Glutamatergic neuron (in vitro differentiated cells): ENCODE measurements around the gene TANC1. TPM values are rescaled to one million over a fixed set of nuclear protein-coding genes. Genes with fewer than 3 reads are reported as not detected.
A peak's percentile ranks its signal among the peaks of the same experiment; 100 is the strongest.

ENCODE experiments used
- DNase-seq: peaks from one replicate; pipeline ENCODE4 v3.0.0; 2022
- H3K27ac Mint-ChIP-seq: one replicate; pipeline ENCODE4 v1.8.0; 2020; ENCODE audit warnings: mild to moderate bottlenecking, mixed read lengths, inconsistent platforms; ENCODE audit not compliant: unreplicated experiment
- H3K27me3 Mint-ChIP-seq: one replicate; pipeline ENCODE4 v1.8.0; 2020; ENCODE audit warnings: mild to moderate bottlenecking, moderate library complexity, mixed read lengths, inconsistent platforms; ENCODE audit not compliant: unreplicated experiment
- H3K36me3 Mint-ChIP-seq: one replicate; pipeline ENCODE4 v1.8.0; 2020; ENCODE audit warnings: mild to moderate bottlenecking, mixed read lengths, inconsistent platforms; ENCODE audit not compliant: unreplicated experiment
- H3K4me1 Mint-ChIP-seq: one replicate; pipeline ENCODE4 v1.8.0; 2020; ENCODE audit warnings: mild to moderate bottlenecking, low read depth, mixed read lengths, inconsistent platforms; ENCODE audit not compliant: unreplicated experiment
- H3K4me3 Mint-ChIP-seq: one replicate; pipeline ENCODE4 v1.8.0; 2020; ENCODE audit warnings: mild to moderate bottlenecking, mixed read lengths, inconsistent platforms; ENCODE audit not compliant: unreplicated experiment
- H3K9me3 Mint-ChIP-seq: one replicate; pipeline ENCODE4 v1.8.0; 2020; ENCODE audit warnings: mild to moderate bottlenecking, moderate library complexity, mixed read lengths, inconsistent platforms; ENCODE audit not compliant: unreplicated experiment
- total RNA-seq: library from RNA; stranded (reverse); fragmentation: NEBNext Ultra II Directional; extraction: Animal tissue kit (Norgen Biotek cat#: 25700); gene quantifications from one replicate; pipeline ENCODE4 v1.2.1, GENCODE V29; 2021; ENCODE audit not compliant: unreplicated experiment
- TF ChIP-seq, protein P1 (sequence below): fragments of 200-600 bp; sonication (generic); IDR thresholded peaks from one replicate; pipeline ENCODE4 v1.5.0; 2021; ENCODE audit not compliant: partially characterized antibody, unreplicated experiment

TANC1 gene
- total RNA-seq, 1 donor from 2014 or later = 14.9 TPM

DNA sequence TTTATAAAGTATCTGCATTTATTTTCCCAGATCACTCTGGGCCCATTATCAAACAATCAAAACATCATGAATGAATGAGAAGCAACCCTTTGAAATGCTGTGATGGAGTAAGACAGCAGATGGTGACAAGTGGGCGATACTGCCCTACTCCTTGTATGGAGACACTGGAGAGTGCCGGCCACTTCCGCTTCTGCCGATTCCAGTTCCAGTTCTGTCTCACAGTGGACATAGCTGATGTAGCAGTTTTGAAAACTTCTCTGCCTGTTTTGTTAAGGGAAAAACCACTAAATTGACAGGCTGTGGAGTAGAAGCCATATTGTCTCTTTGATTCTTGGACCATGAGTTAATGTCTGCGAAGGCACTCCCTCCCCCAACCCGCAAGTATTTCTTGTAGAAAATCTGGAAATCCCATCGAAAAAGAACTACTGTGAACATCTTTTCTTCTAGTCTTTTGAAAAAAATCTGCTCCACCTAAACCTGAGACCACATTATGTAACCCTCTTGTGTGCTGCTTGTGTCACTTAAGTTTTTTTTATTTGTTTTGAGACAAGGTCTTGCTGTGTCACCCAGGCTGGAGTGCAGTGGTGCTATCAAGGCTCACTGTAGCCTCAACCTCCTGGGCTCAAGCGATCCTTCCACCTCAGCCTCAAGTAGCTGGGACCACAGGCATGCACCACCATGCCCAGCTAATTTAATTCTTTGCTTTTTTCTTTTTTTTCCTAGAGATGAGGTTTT is 133.5 kb downstream of the TANC1 start:
- Mint-ChIP-seq H3K4me1 (peaks cover 6% of the 10 kb centered on the region), H3K4me3 (no peak overlapping the region), H3K9me3 (no peaks in the 10 kb centered on the region), H3K27me3 (peaks cover 1% of the 10 kb centered on the region), H3K36me3 (peaks cover under 1% of the 10 kb centered on the region), H3K27ac (no peak overlapping the region)
- no peak for DNase-seq
- TF ChIP-seq, protein P1, sequence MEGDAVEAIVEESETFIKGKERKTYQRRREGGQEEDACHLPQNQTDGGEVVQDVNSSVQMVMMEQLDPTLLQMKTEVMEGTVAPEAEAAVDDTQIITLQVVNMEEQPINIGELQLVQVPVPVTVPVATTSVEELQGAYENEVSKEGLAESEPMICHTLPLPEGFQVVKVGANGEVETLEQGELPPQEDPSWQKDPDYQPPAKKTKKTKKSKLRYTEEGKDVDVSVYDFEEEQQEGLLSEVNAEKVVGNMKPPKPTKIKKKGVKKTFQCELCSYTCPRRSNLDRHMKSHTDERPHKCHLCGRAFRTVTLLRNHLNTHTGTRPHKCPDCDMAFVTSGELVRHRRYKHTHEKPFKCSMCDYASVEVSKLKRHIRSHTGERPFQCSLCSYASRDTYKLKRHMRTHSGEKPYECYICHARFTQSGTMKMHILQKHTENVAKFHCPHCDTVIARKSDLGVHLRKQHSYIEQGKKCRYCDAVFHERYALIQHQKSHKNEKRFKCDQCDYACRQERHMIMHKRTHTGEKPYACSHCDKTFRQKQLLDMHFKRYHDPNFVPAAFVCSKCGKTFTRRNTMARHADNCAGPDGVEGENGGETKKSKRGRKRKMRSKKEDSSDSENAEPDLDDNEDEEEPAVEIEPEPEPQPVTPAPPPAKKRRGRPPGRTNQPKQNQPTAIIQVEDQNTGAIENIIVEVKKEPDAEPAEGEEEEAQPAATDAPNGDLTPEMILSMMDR = no peak

- Mint-ChIP-seq H3K36me3 (no peaks in the 10 kb centered on the region), H3K4me1 (peaks cover 10% of the 10 kb centered on the region), H3K27ac (no peak overlapping the region), H3K9me3 (no peaks in the 10 kb centered on the region), H3K27me3 (no peaks in the 10 kb centered on the region), H3K4me3 (no peak overlapping the region)
- TF ChIP-seq, protein P1 = no peak
- no peak for DNase-seq
Observed at GRCh38 chr2:159103411-159103810, 135.0 kb downstream of the TANC1 start.

DNA sequence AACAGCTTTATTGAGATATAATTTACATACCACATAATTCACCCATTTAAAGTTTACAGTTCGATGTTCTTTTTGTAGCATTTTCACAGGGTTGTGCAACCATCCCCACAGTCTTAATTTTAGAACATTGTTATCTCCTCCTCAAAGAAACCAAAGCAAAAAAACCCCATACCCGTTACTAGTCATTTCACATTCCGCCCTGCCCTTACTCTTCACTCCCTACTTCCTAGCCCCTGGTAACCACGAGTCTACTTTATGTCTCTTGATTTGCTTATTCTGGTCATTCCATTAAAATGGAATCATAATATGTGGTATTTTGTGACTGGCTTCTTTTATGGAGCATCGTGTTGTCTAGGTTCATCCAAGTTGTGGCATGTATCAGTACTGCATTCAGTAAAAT is 137.7 kb downstream of the TANC1 start:
- H3K27ac Mint-ChIP-seq = no peak overlapping the region
- no peak overlapping the region for H3K4me3 Mint-ChIP-seq
- DNase-seq = no peak
- TF ChIP-seq, protein P1 = peak; percentile 12
- peaks cover 10% of the 10 kb centered on the region for H3K4me1 Mint-ChIP-seq
- peaks cover 2% of the 10 kb centered on the region for H3K27me3 Mint-ChIP-seq
- no peaks in the 10 kb centered on the region for H3K36me3 Mint-ChIP-seq
- H3K9me3 Mint-ChIP-seq = no peaks in the 10 kb centered on the region

- DNase-seq = no peak
Observed at GRCh38 chr2:159108181-159108893, 139.9 kb downstream of the TANC1 start.

More at GRCh38 chr2:159108181-159108893, 139.9 kb downstream of the TANC1 start:
- Mint-ChIP-seq H3K27ac (no peak overlapping the region), H3K4me1 (peaks cover 7% of the 10 kb centered on the region), H3K4me3 (no peak overlapping the region), H3K36me3 (no peaks in the 10 kb centered on the region), H3K27me3 (peaks cover 2% of the 10 kb centered on the region), H3K9me3 (no peaks in the 10 kb centered on the region)
- TF ChIP-seq, protein P1 = no peak
